ENCODE measurements around the gene MOXD1.

DNA sequence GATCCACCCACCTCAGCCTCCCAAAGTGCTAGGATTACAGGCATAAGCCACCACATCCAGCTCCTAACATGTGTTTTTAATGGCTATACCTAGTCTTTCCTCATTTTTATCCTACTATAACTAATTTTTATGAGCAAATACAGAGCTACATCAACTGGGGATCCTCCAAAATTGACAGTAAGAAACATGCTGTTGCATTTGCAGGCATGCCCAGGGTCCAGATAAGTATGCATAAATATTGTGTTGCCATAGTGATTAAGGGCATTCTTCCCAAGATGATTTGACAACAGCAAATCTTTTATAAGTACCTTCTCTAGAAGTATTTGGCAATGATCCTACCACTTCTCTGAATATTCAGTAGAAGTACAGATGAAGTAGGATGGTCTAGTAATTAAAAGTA lies 41.9 kb upstream of the MOXD1 start:
- TF ChIP-seq SRF (IDR thresholded peaks at IDR 0.05; ENCODE audit: low read depth): no peak
- no peak for TF ChIP-seq ZNF274 (IDR thresholded peaks at IDR 0.05; ENCODE audit: low read depth, low read length)

All from HCT116 (cell line).